GM18873 (cell line): ENCODE results near the gene ANKH.
A peak's percentile ranks its signal among the peaks of the same experiment; 100 is the strongest.
"Not testable (repeated sequence)": the region's sequence is repeated elsewhere in the genome, so short reads cannot be mapped to it uniquely, and the experiment has no call there.

ENCODE experiments used
- ATAC-seq: cut with Tn5 transposase; IDR thresholded peaks from one replicate; pipeline ENCODE4 v1.9.1; 2021; ENCODE audit warnings: mild to moderate bottlenecking, moderate library complexity, moderate number of reproducible peaks; ENCODE audit not compliant: unreplicated experiment, low FRiP score

The ANKH gene

GRCh38 chr5:14801792-14802191 is 69.8 kb downstream of the ANKH start:
- no peak for ATAC-seq

DNA sequence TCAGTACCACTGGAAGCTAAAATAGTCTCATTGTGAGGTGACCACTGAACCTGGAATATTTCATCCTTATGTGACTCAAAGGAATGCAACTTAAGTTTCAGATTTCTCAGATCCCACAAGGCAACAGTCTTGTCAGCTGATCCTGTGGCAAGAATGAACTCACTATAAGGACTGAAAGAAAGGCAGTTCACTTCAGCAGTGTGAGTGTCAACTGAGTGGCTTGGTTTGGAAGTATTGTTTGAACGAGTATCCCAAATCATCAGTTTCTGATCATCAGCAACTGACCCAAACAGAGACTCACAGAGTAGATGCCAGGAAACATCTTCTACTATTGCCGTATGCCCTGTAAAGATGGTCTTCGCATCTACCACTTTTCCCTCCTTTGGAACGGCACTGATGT is 74.2 kb downstream of the ANKH start:
- not testable (repeated sequence) for ATAC-seq

- no peak for ATAC-seq
These were observed 76.9 kb downstream of the ANKH start for GRCh38 chr5:14794583-14795230.

GRCh38 chr5:14793851-14794250 is 77.7 kb downstream of the ANKH start:
- ATAC-seq = no peak

GRCh38 chr5:14790911-14791310 is 80.7 kb downstream of the ANKH start:
- no peak for ATAC-seq

DNA sequence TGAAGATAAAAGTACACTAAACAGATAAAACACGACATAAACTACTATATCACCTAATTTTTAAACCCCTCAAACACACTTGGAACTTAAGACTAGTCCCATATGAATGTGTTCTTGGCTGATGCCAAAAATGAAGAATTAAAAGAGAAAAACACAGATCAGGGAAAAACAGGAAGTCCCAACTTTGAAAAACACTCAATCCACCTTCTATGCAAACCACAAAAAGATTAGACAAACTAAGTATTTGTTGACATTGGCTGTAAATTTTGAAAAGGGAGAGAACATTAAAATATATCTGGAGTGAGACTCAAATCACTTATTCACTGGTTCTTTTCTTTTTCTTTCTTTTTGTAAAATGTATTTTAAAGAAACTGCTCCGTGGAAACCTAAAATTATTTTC is 81.4 kb downstream of the ANKH start:
- no peak for ATAC-seq

GRCh38 chr5:14787801-14788579 is 83.6 kb downstream of the ANKH start:
- no peak for ATAC-seq

- ATAC-seq = peak; percentile 67
These were observed 87.9 kb downstream of the ANKH start for GRCh38 chr5:14783691-14784090.

DNA sequence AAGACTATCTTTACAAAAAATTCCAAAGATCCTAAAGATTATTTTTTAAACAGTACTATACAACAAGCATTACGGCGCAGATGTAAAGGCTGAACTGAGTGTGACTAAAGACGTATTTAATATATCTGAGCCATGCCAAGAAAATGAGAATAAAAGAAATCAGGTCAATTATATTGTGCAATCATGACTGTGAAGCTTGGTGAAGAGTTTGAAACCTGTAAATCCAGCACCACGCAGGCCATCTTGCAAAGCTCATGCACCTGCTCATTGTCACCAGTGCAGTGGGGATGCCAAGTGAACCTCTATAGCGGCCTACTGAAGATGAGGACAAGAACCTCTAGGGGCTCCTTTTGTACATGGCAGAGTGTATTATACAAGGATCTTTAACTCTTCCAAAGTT is 89.0 kb downstream of the ANKH start:
- no peak for ATAC-seq

- no peak for ATAC-seq
These were observed 90.5 kb downstream of the ANKH start for GRCh38 chr5:14781106-14781505.

- no peak for ATAC-seq
These were observed 91.6 kb downstream of the ANKH start for GRCh38 chr5:14779975-14780374.

- no peak for ATAC-seq
These were observed 92.8 kb downstream of the ANKH start for GRCh38 chr5:14778792-14779070.

- ATAC-seq = no peak
These were observed 93.4 kb downstream of the ANKH start for GRCh38 chr5:14777932-14778791.

- no peak for ATAC-seq
These were observed 94.4 kb downstream of the ANKH start for GRCh38 chr5:14777187-14777586.

DNA sequence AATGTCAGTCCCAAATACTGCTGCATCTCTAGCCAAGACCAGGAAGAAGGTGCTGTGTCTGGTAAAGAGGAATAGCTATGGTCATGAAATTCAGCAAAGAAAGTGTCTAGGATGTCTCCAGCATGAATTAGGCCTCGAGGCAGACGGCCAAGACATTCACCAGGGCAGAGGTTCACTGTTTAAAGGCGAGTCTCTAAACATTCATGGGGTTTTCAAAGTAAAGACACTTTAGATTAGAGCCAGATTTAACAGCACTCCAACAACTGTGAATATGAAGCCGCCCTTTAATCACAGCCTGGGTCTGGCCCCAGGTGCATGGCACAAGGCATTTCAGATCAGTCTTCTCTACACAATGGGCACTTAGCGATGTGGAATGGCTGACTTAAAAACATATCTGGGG is 95.0 kb downstream of the ANKH start:
- no peak for ATAC-seq

GRCh38 chr5:14775857-14776256 is 95.7 kb downstream of the ANKH start:
- no peak for ATAC-seq

DNA sequence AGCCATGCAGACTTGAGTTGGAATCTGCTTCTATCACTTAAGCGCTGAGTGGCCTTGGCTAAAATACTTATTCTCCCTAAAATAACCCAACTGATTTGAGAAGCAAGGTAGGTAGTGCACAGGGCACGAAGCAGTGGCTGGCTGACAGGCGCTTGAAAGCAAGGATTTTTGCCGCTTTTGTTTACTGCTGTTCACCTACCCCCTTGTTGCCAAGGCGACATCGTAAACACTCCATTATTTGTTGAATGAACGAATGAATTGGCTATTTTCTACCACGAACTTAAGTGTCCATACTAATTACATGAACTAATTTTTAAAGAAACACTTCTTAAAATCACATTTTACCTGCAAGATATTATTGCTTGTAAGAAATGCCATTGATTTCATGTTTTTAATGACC is 98.0 kb downstream of the ANKH start:
- no peak for ATAC-seq

DNA sequence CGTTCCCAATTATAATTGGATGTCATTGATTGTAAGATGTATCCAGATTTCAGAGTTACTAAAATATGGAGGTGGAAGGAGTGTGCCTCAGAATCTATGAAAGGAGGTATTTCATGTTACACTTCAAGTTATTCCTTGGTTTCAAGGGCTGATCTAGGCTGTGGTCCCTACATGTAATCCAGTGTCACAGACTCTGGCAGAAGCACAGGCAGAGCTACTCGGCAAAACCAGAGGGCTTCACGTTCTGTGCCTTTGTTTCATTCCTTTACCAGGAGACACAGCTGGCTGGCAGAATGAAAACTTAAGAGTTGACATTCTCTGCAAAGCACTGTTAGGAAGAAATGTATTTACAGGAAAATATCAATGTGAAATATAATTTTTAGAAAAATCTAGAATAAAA is 99.6 kb downstream of the ANKH start:
- no peak for ATAC-seq

DNA sequence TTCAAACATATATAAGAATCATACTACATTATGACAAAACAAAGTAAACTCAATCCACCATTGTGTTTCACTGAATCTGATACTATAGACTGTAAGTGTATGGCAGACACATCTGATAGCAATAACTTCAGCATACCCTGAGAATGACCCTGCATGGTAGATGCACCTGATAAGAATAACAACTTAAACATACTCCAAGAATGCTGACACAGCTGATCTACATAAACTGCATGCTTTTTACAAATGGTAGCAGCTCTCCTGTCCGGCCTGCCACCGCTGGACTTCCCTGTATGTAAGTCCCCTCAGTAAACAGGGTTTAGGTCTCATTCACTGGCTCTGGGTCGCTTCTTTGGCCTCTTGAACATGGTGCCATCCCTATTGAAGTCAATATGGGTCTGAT is 100.4 kb downstream of the ANKH start:
- ATAC-seq = no peak

- no peak for ATAC-seq
These were observed 102.8 kb downstream of the ANKH start for GRCh38 chr5:14768508-14769365.
